Amygdala (tissue), 56 donors: Measurements from ENCODE around the gene SHTN1.
A peak's percentile ranks its signal among the peaks of the same experiment; 100 is the strongest.

ENCODE experiments used
- DNase-seq, 56 donors: peaks; one replicate each; lab custom pipeline; 2025; lab: John Stamatoyannopoulos, UW

SHTN1 gene

DNA sequence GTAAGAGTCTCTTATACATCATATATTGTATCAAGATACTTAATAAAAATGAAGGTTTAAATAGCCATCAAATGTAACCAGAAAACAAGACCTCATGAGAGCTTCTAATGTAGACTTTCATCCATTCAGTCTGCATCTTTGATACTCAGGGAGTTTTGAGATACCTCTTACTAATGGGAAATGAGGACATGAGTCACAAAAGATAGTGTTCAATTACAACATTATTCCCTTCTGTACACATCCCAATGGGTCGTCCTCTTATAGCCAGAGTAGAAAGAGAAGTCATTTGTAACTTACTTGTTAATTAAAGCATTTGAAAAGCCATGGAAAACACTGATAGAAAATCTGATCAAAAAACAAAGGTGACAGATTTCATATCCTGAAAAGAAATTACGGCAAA is 19.4 kb downstream of the SHTN1 start:
- no peak for DNase-seq

DNA sequence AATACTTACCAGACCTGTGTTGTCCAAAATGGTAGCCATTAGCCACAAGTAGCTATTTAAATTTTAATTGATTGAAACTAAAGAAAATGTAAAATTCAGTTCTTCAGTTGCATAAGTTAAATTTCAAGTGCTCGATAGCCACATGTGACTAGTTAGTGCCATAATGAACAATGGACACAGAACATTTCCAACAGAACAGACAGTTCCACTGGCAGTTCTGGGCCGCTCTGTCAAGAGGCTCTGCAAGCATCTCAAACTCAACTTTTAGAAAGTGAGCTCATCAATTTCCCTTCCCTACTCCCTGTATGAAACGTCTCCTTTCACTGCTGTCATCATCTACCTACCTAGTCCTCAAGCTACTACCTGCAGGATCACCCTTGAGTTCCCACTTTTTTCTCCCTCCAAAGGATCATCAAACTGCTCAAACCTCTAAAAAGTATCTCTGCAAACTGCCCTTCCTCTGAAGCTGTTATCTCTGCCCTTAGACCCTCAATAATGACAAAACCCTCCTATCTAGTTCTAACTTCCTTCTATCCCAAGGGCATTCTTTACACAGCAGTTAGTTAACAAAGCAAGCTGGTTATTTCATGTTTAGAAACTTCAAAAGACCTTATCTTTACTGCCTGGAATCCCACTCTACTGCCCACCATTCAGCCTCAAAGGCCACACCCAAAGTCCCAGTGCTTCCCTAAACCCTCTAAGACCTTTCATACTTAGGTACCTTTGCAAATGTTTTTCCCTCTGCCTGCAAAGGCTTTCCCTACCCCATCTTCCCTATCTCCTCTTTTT is 20.6 kb downstream of the SHTN1 start:
- DNase-seq = peak in 6 of 56 donors; percentile 22 to 37 (median 26)

DNA sequence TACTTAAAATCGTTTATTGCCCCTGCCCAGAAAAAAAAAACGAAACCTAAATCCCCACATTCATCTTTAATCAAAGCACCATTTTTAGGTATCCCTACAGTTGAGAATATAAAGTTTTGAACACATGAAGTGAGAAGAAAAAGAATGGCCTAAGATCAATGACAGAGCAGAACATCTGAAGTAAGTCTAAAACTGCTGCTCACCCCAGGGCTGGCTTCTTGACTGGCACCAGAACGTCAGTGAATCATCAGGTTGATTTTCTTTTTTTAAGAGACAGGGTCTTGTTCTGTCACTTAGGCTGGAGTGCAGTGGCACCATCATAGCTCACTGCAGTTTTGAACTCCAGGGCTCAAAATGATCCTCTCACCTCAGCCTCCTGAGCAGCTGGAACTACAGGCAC is 24.9 kb downstream of the SHTN1 start:
- no peak for DNase-seq

DNA sequence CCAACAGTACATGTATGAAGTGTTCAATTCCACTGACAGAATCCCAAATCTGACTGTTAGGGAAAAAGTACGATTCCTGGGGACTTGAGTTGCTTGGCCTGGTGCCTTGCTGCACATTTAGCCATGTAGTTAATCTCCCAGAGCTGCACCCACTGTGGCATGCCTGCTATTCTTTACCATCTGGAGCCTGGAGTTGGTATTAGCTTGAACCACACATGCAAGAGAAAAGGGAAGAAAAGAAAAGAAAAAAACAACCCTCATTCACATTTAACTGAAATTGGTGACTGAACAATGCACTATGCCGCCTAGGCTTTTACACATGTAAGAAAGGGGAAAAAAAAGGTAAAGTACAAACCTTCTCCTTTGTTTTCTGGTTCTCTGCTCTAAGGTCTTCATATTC is 26.1 kb downstream of the SHTN1 start:
- DNase-seq = no peak

GRCh38 chr10:116974456-116975005 is 30.5 kb downstream of the SHTN1 start:
- DNase-seq = peak in 8 of 56 donors; percentile 10 to 51 (median 18)

DNA sequence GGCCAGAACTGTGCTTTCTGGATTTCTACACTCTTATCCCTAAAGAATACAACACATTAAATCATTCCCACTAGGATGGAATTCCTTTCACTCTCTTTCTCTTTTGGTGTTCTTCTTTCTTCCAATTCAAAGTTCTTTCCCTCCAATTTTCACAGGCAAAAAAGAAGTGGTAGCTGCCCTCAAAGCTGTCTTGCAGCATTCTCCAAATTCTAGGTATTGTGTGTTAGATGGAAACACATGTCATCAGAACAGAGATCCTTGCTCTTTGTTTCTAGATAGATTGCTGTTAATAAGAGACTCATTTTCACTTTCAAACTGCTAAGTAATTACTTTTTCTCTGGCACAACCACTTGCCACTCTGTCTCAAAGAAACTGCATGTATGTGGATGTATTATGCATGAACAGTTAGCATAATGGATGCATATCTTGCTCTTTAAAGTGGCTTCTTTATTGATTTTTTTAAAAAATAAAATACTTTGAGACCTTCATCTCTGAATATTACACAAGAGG is 31.0 kb downstream of the SHTN1 start:
- DNase-seq = no peak

- DNase-seq = peak in 6 of 56 donors; percentile 8 to 52 (median 38)
These were observed 31.5 kb downstream of the SHTN1 start for GRCh38 chr10:116973371-116973905.

DNA sequence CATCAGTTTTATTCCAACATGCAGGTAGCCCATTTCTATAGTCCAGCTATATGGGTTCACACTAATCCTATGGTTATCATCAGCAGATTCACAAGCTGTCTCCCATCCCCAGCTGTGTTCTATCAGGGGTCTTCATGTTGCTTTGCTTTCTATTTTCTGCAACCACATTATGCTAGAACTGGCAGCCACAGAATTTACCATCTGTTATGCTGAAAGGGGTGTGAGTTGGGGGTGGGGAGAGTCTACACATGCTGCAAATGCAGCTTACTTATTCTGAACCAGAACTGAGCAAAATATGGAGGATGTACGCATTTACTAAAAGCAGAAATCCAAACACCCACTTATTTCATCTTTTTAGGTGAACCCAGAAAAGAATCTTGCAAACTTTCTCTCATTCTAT is 32.9 kb downstream of the SHTN1 start:
- DNase-seq = peak in 17 of 56 donors; percentile 10 to 65 (median 28)

DNA sequence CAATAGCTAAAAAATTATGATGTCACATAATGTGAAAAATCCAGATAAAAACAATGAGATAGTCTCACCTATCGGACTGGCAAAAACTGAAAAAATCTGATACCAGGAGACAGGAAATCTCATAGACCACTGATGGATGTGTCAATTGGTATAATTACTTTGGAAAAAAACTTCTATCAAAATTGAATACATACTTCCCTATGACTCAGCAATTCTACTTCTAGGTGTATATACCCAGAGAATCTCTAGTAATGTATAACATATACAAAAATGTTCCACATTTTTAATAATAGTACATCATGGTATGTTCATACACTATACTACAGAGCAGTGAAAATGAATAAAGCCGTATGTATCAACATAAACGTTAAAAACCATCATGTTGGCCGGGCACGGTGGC is 34.9 kb downstream of the SHTN1 start:
- no peak for DNase-seq

GRCh38 chr10:116968331-116968730 is 36.7 kb downstream of the SHTN1 start:
- DNase-seq = no peak

- DNase-seq = peak in 36 of 56 donors; percentile 9 to 97 (median 62)
These were observed 43.4 kb downstream of the SHTN1 start for GRCh38 chr10:116961406-116962251.

- DNase-seq = peak in 1 of 56 donors; percentile 23
These were observed 44.8 kb downstream of the SHTN1 start for GRCh38 chr10:116960066-116960776.

GRCh38 chr10:116952729-116953128 is 52.3 kb downstream of the SHTN1 start:
- DNase-seq = no peak

GRCh38 chr10:116948530-116948870 is 56.5 kb downstream of the SHTN1 start:
- DNase-seq = no peak

DNA sequence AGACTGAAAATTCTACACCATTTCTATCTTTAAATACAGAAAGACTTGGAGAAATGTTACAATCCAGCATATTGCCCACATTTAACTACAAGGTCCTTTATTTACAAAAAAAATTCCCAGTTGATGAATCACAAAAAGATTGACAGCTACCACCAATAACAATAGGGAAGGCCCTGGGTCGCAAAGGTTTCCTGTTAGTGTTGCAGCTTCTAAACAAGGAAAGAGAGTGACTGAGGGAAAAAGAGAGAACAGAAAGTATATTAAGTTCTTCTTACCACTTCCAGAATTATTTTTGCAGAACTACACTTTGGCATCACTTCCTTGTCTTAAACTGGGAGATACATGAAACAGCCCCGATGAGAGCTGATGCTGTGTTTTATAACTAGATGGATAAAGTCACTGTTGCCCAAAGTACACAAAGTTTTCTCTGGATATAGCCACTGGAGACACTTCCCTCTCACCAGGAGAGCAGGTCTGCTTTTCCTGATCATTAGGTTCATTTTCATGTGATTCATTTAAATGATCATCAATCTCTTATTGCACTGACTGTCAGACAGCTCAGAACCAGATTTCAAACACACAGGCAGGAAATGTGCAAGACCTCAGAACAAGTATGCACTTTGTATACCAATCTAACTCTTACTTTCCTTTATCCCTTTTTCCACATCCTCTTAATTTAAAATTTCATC is 57.0 kb downstream of the SHTN1 start:
- DNase-seq = peak in 1 of 56 donors; percentile 17

DNA sequence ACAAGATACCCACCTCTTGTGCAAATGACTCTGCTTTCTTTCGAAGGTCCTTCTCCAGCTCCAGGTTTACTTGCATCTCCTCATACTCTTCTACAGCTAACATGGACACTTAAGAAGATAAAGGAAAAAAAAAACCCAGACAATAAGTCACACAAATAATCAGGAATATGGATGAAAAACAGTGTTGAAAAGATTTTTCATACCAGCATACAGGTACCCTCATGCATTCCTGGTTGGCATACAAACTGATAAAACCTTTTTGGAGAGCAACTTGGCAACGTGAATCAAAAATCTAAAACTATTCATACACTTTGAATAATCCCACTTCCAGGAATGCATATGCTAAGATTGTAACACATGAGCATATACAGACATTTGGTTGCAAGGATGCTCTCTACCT is 60.1 kb downstream of the SHTN1 start:
- DNase-seq = no peak

- no peak for DNase-seq
These were observed 73.2 kb downstream of the SHTN1 start for GRCh38 chr10:116931806-116932205.

DNA sequence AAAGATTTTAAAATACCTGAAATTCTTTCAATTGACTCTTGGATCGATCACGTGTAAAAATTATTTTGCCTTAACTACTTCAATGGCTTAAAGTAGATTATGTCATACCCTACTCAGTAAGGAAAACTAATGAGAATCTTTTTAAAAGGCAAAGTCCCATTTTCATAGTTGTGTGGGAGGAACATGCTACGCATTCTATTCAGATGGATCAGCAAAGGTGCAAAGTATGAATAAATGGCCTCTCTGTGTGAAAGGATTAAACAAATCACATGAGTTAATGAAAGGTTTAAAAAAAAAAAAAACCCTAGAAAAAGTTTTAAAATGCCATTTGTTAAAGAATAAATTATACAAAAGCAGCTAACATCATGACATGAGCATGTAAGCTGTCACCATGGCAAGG is 78.6 kb downstream of the SHTN1 start:
- no peak for DNase-seq

DNA sequence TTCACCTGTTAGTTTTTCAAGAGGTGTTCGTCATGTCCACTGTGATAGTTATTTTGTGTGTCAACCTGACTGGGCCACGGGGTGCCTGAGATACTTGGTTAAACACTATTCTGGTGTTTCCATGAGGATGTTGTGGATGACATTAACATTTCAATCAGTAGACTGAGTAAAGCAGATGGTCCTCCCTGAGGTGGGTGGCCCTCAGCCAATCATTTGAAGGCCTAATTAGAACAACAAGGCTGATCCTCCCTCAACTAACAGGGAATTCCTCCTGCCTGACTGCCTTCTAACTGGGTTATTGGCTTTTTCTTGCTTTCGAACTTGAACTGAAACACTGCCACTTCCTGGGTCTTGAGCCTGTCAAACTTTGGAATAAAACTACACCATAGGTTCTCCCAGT is 79.9 kb downstream of the SHTN1 start:
- no peak for DNase-seq

DNA sequence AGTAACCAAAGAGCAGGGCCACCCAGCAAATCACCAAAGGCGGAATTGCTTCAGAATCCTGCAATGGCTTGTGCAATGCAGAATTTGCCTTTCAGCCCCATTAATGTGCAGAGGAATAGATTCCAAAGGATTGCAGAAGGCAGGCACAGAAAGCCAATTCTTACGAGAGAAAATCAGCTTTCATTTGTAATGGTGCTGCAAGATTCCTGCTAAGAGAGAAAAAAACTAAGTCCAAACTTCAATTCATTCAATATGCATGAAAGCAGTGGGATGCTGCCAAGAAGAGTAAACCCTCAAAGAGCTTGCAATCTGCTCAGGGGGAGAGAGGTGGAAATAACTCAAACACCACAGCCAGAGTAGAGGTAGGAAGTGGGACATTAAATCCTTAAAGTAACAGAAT is 85.3 kb downstream of the SHTN1 start:
- DNase-seq = no peak
